Psoas muscle (tissue), 8 donors: ENCODE data around the gene GIT1. TPM values are rescaled to one million over a fixed set of nuclear protein-coding genes. Genes with fewer than 3 reads are reported as not detected.

Experiments used
- ATAC-seq, 4 donors: fragments of 200-7000 bp; cut with Tn5 transposase; one replicate each; pipeline ENCODE4 v1.9.1; 2020; ENCODE audit warnings: moderate library complexity in 3 of 4, mild to moderate bottlenecking in 2 of 4
- DNase-seq, 2 donors: peaks; one replicate each; pipeline ENCODE4 v3.0.0-alpha.2; 2020
- H3K27ac ChIP-seq: fragments of 200-600 bp; one replicate; pipeline ENCODE4 v1.8.0; 2022
- H3K27me3 ChIP-seq, 3 donors: fragments of 200-600 bp in 1 of 3; one replicate each; pipeline versions ENCODE4 v1.6.1 to v1.8.0; 2013 to 2022; ENCODE audit warnings: low read length in 2 of 3, mild to moderate bottlenecking in 2 of 3, moderate library complexity in 1 of 3; ENCODE audit not compliant: insufficient read depth in 3 of 3
- H3K36me3 ChIP-seq, 2 donors: fragments of 200-600 bp in 1 of 2; one replicate each; pipeline versions ENCODE4 v1.6.1 to v1.8.0; 2013 to 2022; ENCODE audit warnings: low read depth in 1 of 2, mild to moderate bottlenecking in 1 of 2, moderate library complexity in 1 of 2; ENCODE audit not compliant: insufficient read depth in 1 of 2
- H3K4me1 ChIP-seq: fragments of 200-600 bp; one replicate; pipeline ENCODE4 v1.8.0; 2022
- H3K4me3 ChIP-seq: fragments of 200-600 bp; one replicate; pipeline ENCODE4 v1.8.0; 2022; ENCODE audit warnings: mild to moderate bottlenecking
- H3K9me3 ChIP-seq: fragments of 200-600 bp; one replicate; pipeline ENCODE4 v1.8.0; 2022
- CTCF ChIP-seq: fragments of 200-600 bp; IDR thresholded peaks from one replicate; pipeline ENCODE4 v1.8.0; 2022; ENCODE audit warnings: antibody characterized with exemption
- WGBS, 3 donors: extraction: QIAGEN DNeasy Blood & Tissue Kit; methylation state at CpG; one replicate each; pipeline versions ENCODE4 v1.1.6 to v1.1.7; 2013; 5-methylcytosine and 5-hydroxymethylcytosine counted together
- intact Hi-C, 2 donors: fragments of 100-400 bp; cut with DNase I; formaldehyde crosslinking; loops; one replicate each; pipeline versions ENCODE4 v1.11.0 to v1.14.2; 2022
- polyA plus RNA-seq, 3 donors: library from polyadenylated mRNA; stranded (reverse); fragments of 200-250 nt; gene quantifications; one replicate each; pipeline ENCODE4 v1.2.3, GENCODE V29; 2013
- total RNA-seq, 4 donors: library from RNA; stranded (reverse); fragmentation: NEBNext Ultra II Directional in 2 of 4; extraction: Animal tissue kit (Norgen Biotek cat#: 25700) in 2 of 4; gene quantifications; one replicate each; pipeline versions ENCODE4 v1.2.1 to v1.2.4, GENCODE V29; 2021 to 2023
- donor health status: healthy with polysubstance abuse.
- donor health status: DM: no; HTN: no; CAD: no; lungs with moderate emphysema.
- donor health status: Bipolar disorder and iron deficiency.
- donor health status: healthy.
- donor health status: DM: yes; HTN: yes; CAD: no.
- donor health status: DM: no; HTN: no; CAD: no.
- donor health status: DM: no; HTN: no; CAD: no.
- donor health status: DM: yes; HTN: yes; CAD: no.

GIT1 gene
- total and polyA plus RNA-seq, 7 donors, result 24.3 to 46.0 (median 33.5) TPM

- WGBS, 3 donors, result 90 to 93% (median 91%) methylated on average over 29 of the region's 29 CpGs
- ATAC-seq, result no peak
- no peaks in the 10 kb centered on the region for H3K36me3 ChIP-seq
- peaks cover 13% of the 10 kb centered on the region for H3K4me1 ChIP-seq
- TF ChIP-seq CTCF, result no peak
- H3K9me3 ChIP-seq, result no peaks in the 10 kb centered on the region
- intact Hi-C loops, result no loop called here
- no peak overlapping the region for H3K4me3 ChIP-seq
- H3K27me3 ChIP-seq, result no peaks in the 10 kb centered on the region
- no peak overlapping the region for H3K27ac ChIP-seq
- peak in 1 of 2 donors; percentile 50 for DNase-seq
These were observed 18.2 kb upstream of the GIT1 start for GRCh38 chr17:29607557-29608195.

GRCh38 chr17:29603109-29603674 lies 13.7 kb upstream of the GIT1 start:
- DNase-seq, result peak in 1 of 2 donors; percentile 35
- no peaks in the 10 kb centered on the region for H3K27me3 ChIP-seq
- no peak overlapping the region for H3K4me3 ChIP-seq
- no peak for ATAC-seq
- no peaks in the 10 kb centered on the region for H3K4me1 ChIP-seq
- no peak overlapping the region for H3K27ac ChIP-seq
- intact Hi-C loops, result no loop called here
- 83 to 91% (median 87%) methylated on average over 6 of the region's 6 CpGs for WGBS, 3 donors
- no peak for TF ChIP-seq CTCF
- no peaks in the 10 kb centered on the region for H3K9me3 ChIP-seq
- H3K36me3 ChIP-seq, result no peaks in the 10 kb centered on the region

- ATAC-seq, result no peak
- intact Hi-C loops, result no loop called here
- 59 to 68% (median 67%) methylated on average over 13 of the region's 13 CpGs for WGBS, 3 donors
These were observed 8.1 kb upstream of the GIT1 start for GRCh38 chr17:29597361-29598172.

GRCh38 chr17:29596811-29597210 lies 7.4 kb upstream of the GIT1 start:
- Histone ChIP-seq H3K27ac (no peak overlapping the region), H3K36me3 (no peaks in the 10 kb centered on the region), H3K4me3 (no peak overlapping the region), H3K4me1 (peaks cover 24% of the 10 kb centered on the region), H3K27me3 (no peaks in the 10 kb centered on the region), H3K9me3 (no peaks in the 10 kb centered on the region)
- WGBS, 3 donors, result 65 to 74% (median 66%) methylated on average over 9 of the region's 9 CpGs
- no peak for TF ChIP-seq CTCF
- DNase-seq (no peak), ATAC-seq (no peak)
- intact Hi-C loops, result no loop called here

More at GRCh38 chr17:29597361-29598172, 8.1 kb upstream of the GIT1 start:
- H3K4me1 ChIP-seq, result peaks cover 16% of the 10 kb centered on the region
- DNase-seq, result no peak
- no peak overlapping the region for H3K4me3 ChIP-seq
- H3K27ac ChIP-seq, result no peak overlapping the region
- H3K36me3 ChIP-seq, result no peaks in the 10 kb centered on the region
- no peaks in the 10 kb centered on the region for H3K9me3 ChIP-seq
- TF ChIP-seq CTCF, result no peak
- no peaks in the 10 kb centered on the region for H3K27me3 ChIP-seq
